NCI-H187 (cell line): Measurements from ENCODE around the gene SF3A2.

Source experiments
- DNase-seq, 2 experiments: peaks; one replicate each; lab custom pipeline; 2025; lab: John Stamatoyannopoulos, UW

Gene SF3A2

GRCh38 chr19:2291185-2291751 lies 54.6 kb downstream of the SF3A2 start:
- no peak for DNase-seq

GRCh38 chr19:2294687-2295335 lies 58.2 kb downstream of the SF3A2 start:
- DNase-seq: no peak

GRCh38 chr19:2296141-2296540 lies 59.5 kb downstream of the SF3A2 start:
- DNase-seq: no peak
